ENCODE results near the gene PRR5.

- TF ChIP-seq POLR2AphosphoS5 (IDR thresholded peaks at IDR 0.05; ENCODE audit: borderline replicate concordance, low read depth, low read length): no peak
- no peak for TF ChIP-seq EZH2 (IDR thresholded peaks at IDR 0.05)
Measured at GRCh38 chr22:44664149-44664548, 37.9 kb upstream of the PRR5 start.
